IMR-90 (cell line): Measurements from ENCODE around the gene POLR2I. TPM values are rescaled to one million over a fixed set of nuclear protein-coding genes. Genes with fewer than 3 reads are reported as not detected.

Experiments
- ATAC-seq: fragments of 200-7000 bp; cut with Tn5 transposase; 2 replicates; pipeline ENCODE4 v1.9.1; 2020; ENCODE audit warnings: low read depth, mild to moderate bottlenecking, moderate library complexity
- BruUV-seq: library from RNA; stranded (reverse); fragments of 400-500 nt; replicated peaks from 2 replicates; lab custom pipeline; 2021; lab: Mats Ljungman, UMichigan
- CTCF ChIA-PET: fragments of 300-600 bp; formaldehyde crosslinking; extraction: SDS; loops from one replicate; lab custom pipeline; 2021; ENCODE audit warnings: antibody characterized with exemption; lab: Yijun Ruan, JAX
- POLR2A ChIA-PET: fragments of 300-600 bp; sonication (Branson Sonifier 250); formaldehyde crosslinking; loops from one replicate; lab custom pipeline; 2022; ENCODE audit warnings: antibody characterized with exemption; ENCODE audit not compliant: unreplicated experiment; lab: Charles Lee
- DNase-seq: peaks from one replicate; pipeline ENCODE4 v3.0.0; 2013
- H2AFZ ChIP-seq: replicated peaks from 2 replicates; pipeline ENCODE3; 2013; ENCODE audit warnings: low read length, mild to moderate bottlenecking; ENCODE audit not compliant: poor library complexity
- H2AK5ac ChIP-seq: 2 replicates; pipeline ENCODE4 v1.6.1; 2013; ENCODE audit warnings: low read depth, low read length, inconsistent platforms
- H2AK9ac ChIP-seq: replicated peaks from 2 replicates; pipeline ENCODE3; 2013; ENCODE audit warnings: mild to moderate bottlenecking, low read depth, low read length, moderate library complexity; ENCODE audit not compliant: poor library complexity
- H2BK120ac ChIP-seq: 2 replicates; pipeline ENCODE4 v1.6.1; 2013; ENCODE audit warnings: low read depth, low read length, inconsistent platforms
- H2BK15ac ChIP-seq: 3 replicates; pipeline ENCODE4 v1.6.1; 2013; ENCODE audit warnings: low read depth, low read length, inconsistent platforms
- H2BK20ac ChIP-seq: 2 replicates; pipeline ENCODE4 v1.6.1; 2013; ENCODE audit warnings: low read depth, mild to moderate bottlenecking, inconsistent platforms, low read length, moderate library complexity
- H2BK5ac ChIP-seq: 2 replicates; pipeline ENCODE4 v1.6.1; 2013; ENCODE audit warnings: mild to moderate bottlenecking, low read depth, low read length, inconsistent platforms; ENCODE audit not compliant: poor library complexity, severe bottlenecking
- H3K14ac ChIP-seq: replicated peaks from 2 replicates; pipeline ENCODE4 v1.6.1; 2013; ENCODE audit warnings: low read depth, low read length, inconsistent platforms
- H3K18ac ChIP-seq: 2 replicates; pipeline ENCODE4 v1.6.1; 2013; ENCODE audit warnings: low read depth, low read length, control low read depth
- H3K23ac ChIP-seq: 2 replicates; pipeline ENCODE4 v1.6.1; 2013; ENCODE audit warnings: low read depth, low read length, inconsistent platforms
- H3K27ac ChIP-seq: 2 replicates; pipeline ENCODE4 v1.5.1; 2013; ENCODE audit warnings: mild to moderate bottlenecking, control low read depth, low read length; ENCODE audit not compliant: insufficient read depth
- H3K27me3 ChIP-seq: 2 replicates; pipeline ENCODE4 v1.6.1; 2013; ENCODE audit warnings: low read length; ENCODE audit not compliant: control insufficient read depth, insufficient read depth
- H3K36me3 ChIP-seq: 2 replicates; pipeline ENCODE4 v1.6.1; 2013; ENCODE audit warnings: low read length, mixed read lengths; ENCODE audit not compliant: control insufficient read depth, insufficient read depth
- H3K4ac ChIP-seq: 2 replicates; pipeline ENCODE4 v1.6.1; 2013; ENCODE audit warnings: low read depth, low read length, inconsistent platforms
- H3K4me1 ChIP-seq: 2 replicates; pipeline ENCODE4 v1.6.1; 2013; ENCODE audit warnings: low read length, mixed read lengths; ENCODE audit not compliant: control insufficient read depth, insufficient read depth
- H3K4me2 ChIP-seq: 2 replicates; pipeline ENCODE4 v1.6.1; 2013; ENCODE audit warnings: low read depth, mild to moderate bottlenecking, control low read depth, low read length, moderate library complexity
- H3K4me3 ChIP-seq: 2 replicates; pipeline ENCODE4 v1.5.1; 2013; ENCODE audit warnings: low read depth, mild to moderate bottlenecking, control low read depth, low read length, moderate library complexity; ENCODE audit not compliant: insufficient read depth
- H3K56ac ChIP-seq: 2 replicates; pipeline ENCODE4 v1.6.1; 2013; ENCODE audit warnings: low read length, inconsistent platforms; ENCODE audit not compliant: insufficient read depth; ENCODE audit errors: extremely low read depth
- H3K79me1 ChIP-seq, 2 experiments: 2 replicates each; pipeline ENCODE4 v1.6.1; 2013; ENCODE audit warnings: low read length in 2 of 2, inconsistent platforms in 1 of 2, low read depth in 1 of 2
- H3K9ac ChIP-seq: 2 replicates; pipeline ENCODE4 v1.6.1; 2013; ENCODE audit warnings: low read depth, low read length, control low read depth
- H3K9me1 ChIP-seq: 2 replicates; pipeline ENCODE4 v1.6.1; 2013; ENCODE audit warnings: low read length, inconsistent platforms; ENCODE audit not compliant: insufficient read depth
- H3K9me3 ChIP-seq: 2 replicates; pipeline ENCODE4 v1.6.1; 2013; ENCODE audit warnings: low read length; ENCODE audit not compliant: control insufficient read depth, insufficient read depth
- H4K20me1 ChIP-seq: 2 replicates; pipeline ENCODE4 v1.6.1; 2013; ENCODE audit warnings: low read length, inconsistent platforms; ENCODE audit not compliant: insufficient read depth
- H4K5ac ChIP-seq: 2 replicates; pipeline ENCODE4 v1.6.1; 2013; ENCODE audit warnings: mild to moderate bottlenecking, low read depth, low read length, control low read depth
- H4K8ac ChIP-seq, 2 experiments: 2 replicates each; pipeline ENCODE4 v1.6.1; 2013; ENCODE audit warnings: low read depth in 2 of 2, low read length in 2 of 2, control low read depth in 1 of 2, inconsistent platforms in 1 of 2
- H4K91ac ChIP-seq: 2 replicates; pipeline ENCODE4 v1.6.1; 2013; ENCODE audit warnings: low read depth, low read length, inconsistent platforms; ENCODE audit not compliant: insufficient read depth
- CEBPB ChIP-seq: IDR thresholded peaks from 2 replicates; pipeline ENCODE4 v1.6.1; 2012; ENCODE audit warnings: low read depth, low read length, improper control_type of control experiment
- CHD1 ChIP-seq: IDR thresholded peaks from 2 replicates; pipeline ENCODE4 v1.6.1; 2012; ENCODE audit warnings: low read depth, low read length, improper control_type of control experiment
- FOS ChIP-seq: fragments of 150-350 bp; IDR thresholded peaks from 2 replicates; pipeline ENCODE4 v1.6.1; 2016; ENCODE audit warnings: low read depth, low read length
- MAFK ChIP-seq: IDR thresholded peaks from 2 replicates; pipeline ENCODE4 v1.6.1; 2012; ENCODE audit warnings: low read depth, low read length, improper control_type of control experiment
- MAZ ChIP-seq: IDR thresholded peaks from 2 replicates; pipeline ENCODE4 v1.6.1; 2012; ENCODE audit warnings: low read depth, mild to moderate bottlenecking, low read length, improper control_type of control experiment, moderate library complexity, borderline replicate concordance
- MXI1 ChIP-seq: IDR thresholded peaks from 2 replicates; pipeline ENCODE4 v1.6.1; 2012; ENCODE audit warnings: low read depth, mild to moderate bottlenecking, low read length, moderate library complexity, borderline replicate concordance
- POLR2A ChIP-seq: IDR thresholded peaks from 2 replicates; pipeline ENCODE4 v1.6.1; 2012; ENCODE audit warnings: mild to moderate bottlenecking, low read depth, low read length
- RCOR1 ChIP-seq: IDR thresholded peaks from 2 replicates; pipeline ENCODE4 v1.6.1; 2012; ENCODE audit warnings: mild to moderate bottlenecking, low read length, improper control_type of control experiment; ENCODE audit not compliant: insufficient replicate concordance
- SMC3 ChIP-seq: fragments of 150-350 bp; IDR thresholded peaks from 2 replicates; pipeline ENCODE4 v1.6.1; 2016; ENCODE audit warnings: low read depth, mild to moderate bottlenecking, antibody characterized with exemption, low read length, moderate library complexity
- WGBS, 2 experiments: methylation state at CpG; one replicate each; pipeline versions ENCODE4 v1.1.5 to v1.1.7; 2013; ENCODE audit warnings: missing lambda C conversion rate in 2 of 2; ENCODE audit not compliant: insufficient read length in 1 of 2; ENCODE audit errors: extremely low coverage in 2 of 2; 5-methylcytosine and 5-hydroxymethylcytosine counted together
- dilution Hi-C: fragments of 300-500 bp; cut with HindIII; formaldehyde crosslinking; loops from one replicate; pipeline ENCODE4 v1.14.3; 2018; ENCODE audit warnings: low sequenced_read_pairs; ENCODE audit not compliant: unreplicated experiment
- in situ Hi-C: fragments of 300-500 bp; cut with MboI; formaldehyde crosslinking; loops from 3 replicates; pipeline ENCODE4 v1.14.3; 2019; ENCODE audit warnings: low sequenced_read_pairs, inconsistent platforms, mixed read lengths
- intact Hi-C: fragments of 100-400 bp; cut with micrococcal nuclease; formaldehyde crosslinking; loops from 2 replicates; pipeline ENCODE4 v1.10.0; 2022
- polyA plus RNA-seq, 3 experiments: library from polyadenylated mRNA; depleted of rRNA; stranded (reverse); fragments of >200 nt; gene quantifications; 2 replicates each; pipeline ENCODE4 v1.2.3, GENCODE V29; 2012; ENCODE audit warnings: low replicate concordance in 1 of 3
- total RNA-seq: library from RNA; depleted of rRNA; stranded (reverse); fragments of >200 nt; gene quantifications from 2 replicates; pipeline ENCODE4 v1.2.3, GENCODE V29; 2012
- TF ChIP-seq, protein P1 (sequence below): fragments of 150-350 bp; IDR thresholded peaks from 2 replicates; pipeline ENCODE4 v1.6.1; 2016; ENCODE audit warnings: low read depth, mild to moderate bottlenecking, low read length, moderate library complexity, borderline replicate concordance
- TF ChIP-seq, protein P2 (sequence below): fragments of 150-350 bp; IDR thresholded peaks from 2 replicates; pipeline ENCODE4 v1.6.1; 2017; ENCODE audit warnings: mild to moderate bottlenecking, antibody characterized with exemption, low read length, low read depth

Gene POLR2I
- total and polyA plus RNA-seq, 2 of the 4 experiments (the other 2 are of a cell fraction): 35.8 to 59.7 TPM

GRCh38 chr19:36125557-36125956 is 10.9 kb upstream of the POLR2I start:
- Histone ChIP-seq H3K4me3 (no peak overlapping the region), H2BK120ac (no peak overlapping the region), H3K9me1 (no peaks in the 10 kb centered on the region), H3K4me2 (no peak overlapping the region), H4K8ac (no peak overlapping the region), H3K4me1 (no peaks in the 10 kb centered on the region; the same call in 1 of the 2 replicates), H3K56ac (no peak overlapping the region), H3K23ac (no peak overlapping the region), H3K27ac (no peak overlapping the region), H2AFZ (no peak overlapping the region), H2BK5ac (no peak overlapping the region), H3K9me3 (no peaks in the 10 kb centered on the region), H3K14ac (no peak overlapping the region), H3K4ac (no peak overlapping the region), H3K27me3 (no peaks in the 10 kb centered on the region), H3K36me3 (peaks cover 26% of the 10 kb centered on the region), H4K5ac (no peak overlapping the region), H4K91ac (no peak overlapping the region), H4K20me1 (no peaks in the 10 kb centered on the region), H2BK15ac (no peak overlapping the region), H3K9ac (no peak overlapping the region), H2AK5ac (no peak overlapping the region), H3K79me1 (peaks cover 0 to 2% of the 10 kb centered on the region in 2 experiments; a peak in 1 of 4 replicates), H2AK9ac (no peak overlapping the region), H2BK20ac (no peak overlapping the region), H3K18ac (no peak overlapping the region)
- in situ Hi-C loops (loop anchor here (5.0 kb wide), 1 partner anchor 47 kb away; no protein-coding TSS in a partner anchor), dilution Hi-C loops (no loop called here), intact Hi-C loops (no loop called here)
- ChIA-PET POLR2A (no interaction called here), CTCF (no interaction called here)
- no peak for DNase-seq
- no TSS peak for BruUV-seq
- 98% methylated on average over 8 of the region's 9 CpGs; no CpG with 5 or more reads in 1 of the 2 experiments for whole genome bisulfite sequencing, 2 experiments
- TF ChIP-seq MXI1 (no peak), MAZ (no peak), RCOR1 (no peak), SMC3 (no peak), CEBPB (no peak), POLR2A (no peak), MAFK (no peak), FOS (no peak), CHD1 (no peak)
- TF ChIP-seq, protein P1, sequence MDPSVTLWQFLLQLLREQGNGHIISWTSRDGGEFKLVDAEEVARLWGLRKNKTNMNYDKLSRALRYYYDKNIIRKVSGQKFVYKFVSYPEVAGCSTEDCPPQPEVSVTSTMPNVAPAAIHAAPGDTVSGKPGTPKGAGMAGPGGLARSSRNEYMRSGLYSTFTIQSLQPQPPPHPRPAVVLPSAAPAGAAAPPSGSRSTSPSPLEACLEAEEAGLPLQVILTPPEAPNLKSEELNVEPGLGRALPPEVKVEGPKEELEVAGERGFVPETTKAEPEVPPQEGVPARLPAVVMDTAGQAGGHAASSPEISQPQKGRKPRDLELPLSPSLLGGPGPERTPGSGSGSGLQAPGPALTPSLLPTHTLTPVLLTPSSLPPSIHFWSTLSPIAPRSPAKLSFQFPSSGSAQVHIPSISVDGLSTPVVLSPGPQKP: no peak
- TF ChIP-seq, protein P2, sequence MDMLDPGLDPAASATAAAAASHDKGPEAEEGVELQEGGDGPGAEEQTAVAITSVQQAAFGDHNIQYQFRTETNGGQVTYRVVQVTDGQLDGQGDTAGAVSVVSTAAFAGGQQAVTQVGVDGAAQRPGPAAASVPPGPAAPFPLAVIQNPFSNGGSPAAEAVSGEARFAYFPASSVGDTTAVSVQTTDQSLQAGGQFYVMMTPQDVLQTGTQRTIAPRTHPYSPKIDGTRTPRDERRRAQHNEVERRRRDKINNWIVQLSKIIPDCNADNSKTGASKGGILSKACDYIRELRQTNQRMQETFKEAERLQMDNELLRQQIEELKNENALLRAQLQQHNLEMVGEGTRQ: no peak
- no peak for ATAC-seq
